ENCODE measurements around the gene RPS6KC1. TPM values are rescaled to one million over a fixed set of nuclear protein-coding genes. Genes with fewer than 3 reads are reported as not detected.

RPS6KC1 gene
- polyA plus RNA-seq, 1 donor (not counting 4 experiments of a cell fraction or from before 2014, with no cell fraction given) = 13.0 TPM

GRCh38 chr1:213124590-213124989 is 73.5 kb downstream of the RPS6KC1 start:
- dilution Hi-C loops (cut with MboI; ENCODE audit: extremely low pct_ligation_motif_present, low sequenced_read_pairs) = no loop called here
- peaks cover 2% of the 10 kb centered on the region for H3K79me2 ChIP-seq (ENCODE audit: control insufficient read depth, insufficient read depth, low read length)
- H4K20me1 ChIP-seq (ENCODE audit: control insufficient read depth, extremely low read depth, insufficient read depth, low read length) = no peaks in the 10 kb centered on the region
- no peaks in the 10 kb centered on the region for H3K36me3 ChIP-seq (ENCODE audit: control insufficient read depth in 2 of 2, extremely low read depth in 1 of 2, insufficient read depth in 2 of 2, low read length in 2 of 2)
- peaks cover 28% of the 10 kb centered on the region for H3K4me1 ChIP-seq (ENCODE audit: control insufficient read depth, extremely low read depth, insufficient read depth, low read length)
- H3K9ac ChIP-seq (ENCODE audit: control insufficient read depth, extremely low read depth, insufficient read depth, low read length) = no peak overlapping the region
- FAIRE-seq (no peak), DNase-seq (ENCODE audit: low read depth, low spot score) (no peak)
- no peak overlapping the region for H3K4me2 ChIP-seq (ENCODE audit: control insufficient read depth, extremely low read depth, insufficient read depth, low read depth, low read length)
- H3K9me3 ChIP-seq (ENCODE audit: control insufficient read depth, low read depth, low read length) = no peaks in the 10 kb centered on the region
- TF ChIP-seq EZH2 (IDR thresholded peaks at IDR 0.05; ENCODE audit: low read length) = no peak
- TF ChIP-seq CTCF (optimal IDR thresholded peaks at IDR 0.05 in 1 of 3, IDR thresholded peaks at IDR 0.05 in 1 of 3, conservative IDR thresholded peaks at IDR 0.05 in 1 of 3; ENCODE audit: extremely low read depth in 1 of 3, insufficient read depth in 2 of 3, low read length in 3 of 3) = no peak
- H3K4me3 ChIP-seq (ENCODE audit: control insufficient read depth in 2 of 3, extremely low read depth in 1 of 3, insufficient read depth in 2 of 3, low read depth in 1 of 3, low read length in 3 of 3) = no peak overlapping the region
- no peaks in the 10 kb centered on the region for H3K9me1 ChIP-seq (ENCODE audit: control insufficient read depth, extremely low read depth, insufficient read depth, low read length)
- no peak overlapping the region for H2AFZ ChIP-seq (ENCODE audit: control insufficient read depth, low read length)
- H3K27me3 ChIP-seq (ENCODE audit: control insufficient read depth, extremely low read depth, insufficient read depth, low read length) = no peaks in the 10 kb centered on the region
- no peak overlapping the region for H3K27ac ChIP-seq (ENCODE audit: control insufficient read depth, insufficient read depth, low read length)

GRCh38 chr1:213125643-213126042 is 74.6 kb downstream of the RPS6KC1 start:
- Histone ChIP-seq H3K36me3 (ENCODE audit: control insufficient read depth in 2 of 2, extremely low read depth in 1 of 2, insufficient read depth in 2 of 2, low read length in 2 of 2) (no peaks in the 10 kb centered on the region), H3K4me2 (ENCODE audit: control insufficient read depth, extremely low read depth, insufficient read depth, low read depth, low read length) (no peak overlapping the region), H3K4me3 (ENCODE audit: control insufficient read depth in 2 of 3, extremely low read depth in 1 of 3, insufficient read depth in 2 of 3, low read depth in 1 of 3, low read length in 3 of 3) (no peak overlapping the region), H2AFZ (ENCODE audit: control insufficient read depth, low read length) (no peak overlapping the region), H3K9me3 (ENCODE audit: control insufficient read depth, low read depth, low read length) (no peaks in the 10 kb centered on the region), H3K27ac (ENCODE audit: control insufficient read depth, insufficient read depth, low read length) (no peak overlapping the region), H3K9me1 (ENCODE audit: control insufficient read depth, extremely low read depth, insufficient read depth, low read length) (no peaks in the 10 kb centered on the region), H3K4me1 (ENCODE audit: control insufficient read depth, extremely low read depth, insufficient read depth, low read length) (peaks cover 19% of the 10 kb centered on the region), H3K79me2 (ENCODE audit: control insufficient read depth, insufficient read depth, low read length) (peaks cover 2% of the 10 kb centered on the region), H3K9ac (ENCODE audit: control insufficient read depth, extremely low read depth, insufficient read depth, low read length) (no peak overlapping the region), H4K20me1 (ENCODE audit: control insufficient read depth, extremely low read depth, insufficient read depth, low read length) (no peaks in the 10 kb centered on the region), H3K27me3 (ENCODE audit: control insufficient read depth, extremely low read depth, insufficient read depth, low read length) (no peaks in the 10 kb centered on the region)
- no peak for DNase-seq (ENCODE audit: low read depth, low spot score)
- no peak for TF ChIP-seq CTCF (optimal IDR thresholded peaks at IDR 0.05 in 1 of 3, IDR thresholded peaks at IDR 0.05 in 1 of 3, conservative IDR thresholded peaks at IDR 0.05 in 1 of 3; ENCODE audit: extremely low read depth in 1 of 3, insufficient read depth in 2 of 3, low read length in 3 of 3)
- no peak for TF ChIP-seq EZH2 (IDR thresholded peaks at IDR 0.05; ENCODE audit: low read length)
- no peak for FAIRE-seq
- dilution Hi-C loops (cut with MboI; ENCODE audit: extremely low pct_ligation_motif_present, low sequenced_read_pairs) = no loop called here

Data from keratinocyte (primary cell).